GM21723 (cell line): ENCODE results near the gene CMSS1.
"Not testable (repeated sequence)": the region's sequence is repeated elsewhere in the genome, so short reads cannot be mapped to it uniquely, and the experiment has no call there.

Experiments used
- ATAC-seq: cut with Tn5 transposase; IDR thresholded peaks from one replicate; pipeline ENCODE4 v1.9.1; 2021; ENCODE audit warnings: mild to moderate bottlenecking, moderate library complexity; ENCODE audit not compliant: unreplicated experiment

Gene CMSS1

GRCh38 chr3:99817047-99817436 lies 620 bp upstream of the CMSS1 start:
- ATAC-seq = no peak

- ATAC-seq = no peak
These were observed 1.2 kb downstream of the CMSS1 start for GRCh38 chr3:99818818-99819217.

GRCh38 chr3:99823723-99824711 lies 6.4 kb downstream of the CMSS1 start:
- no peak for ATAC-seq

GRCh38 chr3:99825004-99825640 lies 7.5 kb downstream of the CMSS1 start:
- no peak for ATAC-seq

- ATAC-seq = no peak
These were observed 12.2 kb downstream of the CMSS1 start for GRCh38 chr3:99829844-99830243.

GRCh38 chr3:99833617-99834205 lies 16.0 kb downstream of the CMSS1 start:
- no peak for ATAC-seq

GRCh38 chr3:99834211-99834957 lies 16.7 kb downstream of the CMSS1 start:
- ATAC-seq = no peak

- no peak for ATAC-seq
These were observed 19.0 kb downstream of the CMSS1 start for GRCh38 chr3:99836681-99837080.

GRCh38 chr3:99837715-99838114 lies 20.1 kb downstream of the CMSS1 start:
- no peak for ATAC-seq

- ATAC-seq = no peak
These were observed 21.1 kb downstream of the CMSS1 start for GRCh38 chr3:99838755-99839154.

GRCh38 chr3:99839613-99840012 lies 22.0 kb downstream of the CMSS1 start:
- no peak for ATAC-seq

- not testable (repeated sequence) for ATAC-seq
These were observed 24.3 kb downstream of the CMSS1 start for GRCh38 chr3:99841949-99842348.

GRCh38 chr3:99842826-99843589 lies 25.3 kb downstream of the CMSS1 start:
- peak; percentile 77 for ATAC-seq

- ATAC-seq = peak; percentile 19
These were observed 26.1 kb downstream of the CMSS1 start for GRCh38 chr3:99843590-99844258.

GRCh38 chr3:99845331-99845730 lies 27.7 kb downstream of the CMSS1 start:
- ATAC-seq = no peak

- no peak for ATAC-seq
These were observed 28.3 kb downstream of the CMSS1 start for GRCh38 chr3:99845999-99846398.

- no peak for ATAC-seq
These were observed 29.0 kb downstream of the CMSS1 start for GRCh38 chr3:99846477-99847160.

- ATAC-seq = no peak
These were observed 30.8 kb downstream of the CMSS1 start for GRCh38 chr3:99848433-99848832.

- ATAC-seq = peak; percentile 63
These were observed 32.9 kb downstream of the CMSS1 start for GRCh38 chr3:99850608-99851007.
